LHCN-M2 (cell line): ENCODE results near the gene MAPK1. TPM values are rescaled to one million over a fixed set of nuclear protein-coding genes. Genes with fewer than 3 reads are reported as not detected.
"Not testable (repeated sequence)": the region's sequence is repeated elsewhere in the genome, so short reads cannot be mapped to it uniquely, and the experiment has no call there.

Experiments
- DNase-seq: peaks from one replicate; pipeline ENCODE4 v3.0.0-alpha.2; 2012; ENCODE audit warnings: low read depth
- total RNA-seq: library from RNA; depleted of rRNA; stranded (reverse); fragments of >200 nt; gene quantifications from 2 replicates; pipeline ENCODE4 v1.2.3, GENCODE V29; 2014

MAPK1 gene
- total RNA-seq, 1 experiment from 2014 or later: 92.5 TPM

- DNase-seq: no peak
Measured at GRCh38 chr22:21849489-21849888, 18.0 kb downstream of the MAPK1 start.

GRCh38 chr22:21848057-21848456 lies 19.4 kb downstream of the MAPK1 start:
- DNase-seq: not testable (repeated sequence)

DNA sequence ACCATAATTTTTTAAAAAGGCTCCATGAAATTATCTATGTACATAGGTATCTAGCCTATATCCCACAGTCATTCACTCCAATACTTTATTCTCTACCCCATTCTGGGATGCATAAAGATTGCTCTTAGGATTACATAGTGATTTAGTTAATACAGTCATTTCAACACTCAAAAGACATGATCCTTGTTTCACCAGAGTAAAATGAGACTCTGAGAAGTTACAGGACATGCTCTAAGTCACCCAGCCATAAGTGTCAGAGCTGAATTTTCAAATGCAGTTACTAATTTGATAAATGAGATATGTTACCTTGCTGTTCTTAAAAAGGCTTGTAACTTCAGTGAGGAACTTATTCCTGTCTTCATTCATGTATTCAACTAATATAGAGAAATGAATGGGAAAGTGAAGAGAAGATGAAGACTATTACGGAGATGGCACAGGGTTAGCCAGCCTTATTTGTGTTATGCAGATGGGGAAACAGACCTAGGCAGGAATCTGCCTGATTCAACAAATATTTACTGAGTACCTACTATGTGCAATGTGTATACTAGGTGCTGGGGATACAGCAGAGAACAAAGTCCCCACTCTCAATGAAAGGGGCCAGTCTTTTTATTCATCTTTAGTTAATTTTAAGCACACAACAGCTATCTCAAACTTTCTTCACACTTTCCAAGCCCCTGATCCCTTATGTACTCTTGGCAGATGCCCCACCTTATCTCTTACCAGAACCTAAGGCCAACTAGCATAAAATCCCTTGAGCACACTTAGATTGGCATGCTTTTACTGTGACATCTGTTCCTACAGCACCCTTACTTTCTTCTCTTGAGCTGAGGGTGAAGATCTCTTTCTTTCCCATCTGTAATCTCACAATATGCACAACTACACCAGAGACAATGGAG lies 21.6 kb downstream of the MAPK1 start:
- DNase-seq: no peak

DNA sequence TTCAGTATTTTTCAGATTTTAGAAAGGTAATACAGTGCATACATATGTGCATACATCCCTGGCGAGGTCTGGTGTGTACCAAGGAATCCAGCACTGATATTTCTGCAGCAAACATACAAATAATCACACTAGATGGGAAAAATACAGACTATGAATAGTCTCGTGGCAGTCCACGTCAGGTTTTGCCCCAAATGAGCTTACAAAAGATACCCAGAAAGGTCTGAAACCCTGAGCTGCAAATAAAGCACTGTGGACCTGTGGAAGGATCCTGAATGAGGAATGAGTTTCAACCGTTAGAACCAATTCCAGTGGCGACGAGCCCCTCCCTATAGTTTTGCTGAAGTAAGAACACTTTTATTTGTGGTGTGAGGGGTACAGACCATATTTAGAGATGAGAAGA lies 24.5 kb downstream of the MAPK1 start:
- DNase-seq: no peak

DNA sequence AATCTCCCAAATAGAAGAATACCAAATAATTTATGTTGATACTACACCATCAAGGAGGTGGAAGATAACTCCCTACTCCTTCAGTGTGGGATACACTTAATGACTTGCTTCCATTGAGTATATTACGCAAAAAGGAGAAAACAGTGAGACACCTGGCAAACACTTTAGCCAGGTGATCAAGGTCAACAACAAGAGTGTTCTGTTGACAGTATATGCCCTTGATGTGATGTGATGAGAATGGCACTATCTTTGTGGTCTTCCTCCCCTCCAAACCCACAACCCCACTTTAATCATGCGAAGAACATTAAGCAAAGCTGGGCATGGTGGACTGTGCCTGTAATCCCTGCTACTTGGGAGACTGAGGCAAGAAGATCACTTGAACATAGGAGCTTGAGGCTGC lies 26.0 kb downstream of the MAPK1 start:
- no peak for DNase-seq

GRCh38 chr22:21840236-21840823 lies 27.1 kb downstream of the MAPK1 start:
- DNase-seq: no peak

DNA sequence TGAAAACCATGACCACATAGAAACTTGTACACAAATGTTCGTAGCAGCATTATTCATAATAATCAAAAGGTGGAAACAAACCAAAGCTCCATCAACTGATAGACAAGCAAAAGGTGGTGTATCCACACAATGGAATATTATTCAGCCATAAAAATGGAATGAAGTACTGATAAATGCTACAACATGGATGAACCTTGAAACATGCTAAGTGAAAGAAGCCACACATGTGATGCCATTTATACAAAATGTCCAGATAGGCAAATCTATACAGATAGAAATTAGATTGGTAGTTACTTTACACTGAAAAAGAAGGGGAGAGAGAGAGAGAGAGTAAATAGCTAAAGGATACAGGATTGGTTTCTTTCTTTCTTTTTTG lies 27.7 kb downstream of the MAPK1 start:
- DNase-seq: no peak

DNA sequence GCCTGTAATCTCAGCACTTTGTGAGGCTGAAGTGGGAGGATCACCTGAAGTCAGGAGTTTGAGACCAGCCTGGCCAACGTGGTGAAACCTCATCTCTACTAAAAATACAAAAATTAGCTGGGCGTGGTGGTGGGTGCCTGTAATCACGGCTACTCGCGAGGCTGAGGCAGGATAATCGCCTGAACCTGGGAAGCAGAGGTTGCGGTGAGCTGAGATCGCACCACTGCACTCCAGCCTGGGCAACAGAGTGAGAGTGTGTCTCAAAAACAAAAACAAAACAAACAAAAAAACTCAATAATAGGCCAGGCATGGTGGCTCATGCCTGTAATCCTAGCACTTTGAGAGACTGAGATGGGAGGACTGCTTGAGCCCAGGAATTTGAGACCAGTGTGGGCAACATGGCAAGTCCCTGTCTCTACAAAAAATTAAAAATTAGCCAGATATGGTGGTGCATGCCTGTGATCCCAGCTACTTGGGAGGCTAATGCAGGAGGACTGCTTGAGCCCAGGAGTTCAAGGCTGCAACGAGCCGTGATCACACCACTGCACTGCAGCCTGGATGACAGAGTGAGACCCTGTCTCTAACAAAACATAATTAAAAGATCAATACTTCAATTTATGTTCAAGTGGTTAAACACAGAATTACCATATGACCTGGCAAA lies 28.2 kb downstream of the MAPK1 start:
- not testable (repeated sequence) for DNase-seq

DNA sequence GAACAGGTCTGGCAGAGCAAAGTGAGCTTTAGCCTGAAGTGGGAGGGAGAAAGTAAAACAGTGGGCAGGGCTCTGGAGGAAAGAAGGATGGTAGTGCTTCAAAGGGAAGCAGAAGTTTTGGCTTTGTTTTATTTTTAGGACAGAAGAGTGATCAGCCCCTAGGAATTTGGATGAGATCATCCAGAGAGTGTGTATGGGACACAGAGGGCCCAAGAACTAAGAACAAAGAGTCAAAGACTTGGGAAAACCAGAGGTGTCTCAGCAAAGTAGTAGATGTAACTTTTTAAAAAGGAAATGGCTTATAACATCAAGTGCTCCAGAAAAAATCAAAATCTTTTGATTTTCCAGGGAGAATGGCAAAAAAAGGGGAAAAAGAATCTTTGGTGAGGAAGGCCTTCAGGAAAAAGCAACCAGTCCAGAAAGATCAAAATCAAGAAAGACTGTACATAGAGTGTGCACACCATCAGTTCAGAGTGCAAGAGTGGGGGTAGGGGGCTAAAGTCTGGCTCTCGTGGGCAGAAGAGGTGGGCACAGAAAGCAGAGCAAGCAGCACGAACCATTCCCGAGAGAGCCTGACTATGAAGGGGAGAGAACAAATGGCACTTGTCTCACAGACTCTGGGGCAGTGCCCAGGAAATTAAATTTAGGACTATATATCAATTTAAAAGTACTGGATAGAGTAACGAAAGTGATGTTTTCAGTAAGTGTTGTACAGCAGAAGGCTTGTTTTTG lies 30.0 kb downstream of the MAPK1 start:
- peak; percentile 87 for DNase-seq

DNA sequence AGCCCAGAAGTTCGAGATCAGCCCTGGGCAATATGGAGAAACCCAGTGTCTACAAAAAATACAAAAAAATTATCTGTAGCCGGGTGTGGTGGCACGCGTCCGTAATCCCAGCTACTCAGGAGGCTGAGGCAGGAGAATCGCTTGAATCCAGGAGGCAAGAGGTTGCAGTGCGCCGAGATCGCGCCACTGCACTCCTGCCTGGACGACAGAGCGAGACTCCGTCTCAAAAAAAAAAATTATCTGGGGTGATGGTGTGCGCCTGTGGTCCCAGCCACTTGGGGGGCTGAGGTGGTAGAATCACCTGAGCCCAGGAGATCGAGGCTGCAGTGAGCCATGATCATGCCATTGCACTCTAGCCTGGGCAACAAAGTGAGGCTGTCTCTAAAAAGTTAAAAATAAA lies 31.0 kb downstream of the MAPK1 start:
- not testable (repeated sequence) for DNase-seq

- DNase-seq: no peak
Measured at GRCh38 chr22:21835378-21835777, 32.1 kb downstream of the MAPK1 start.

DNA sequence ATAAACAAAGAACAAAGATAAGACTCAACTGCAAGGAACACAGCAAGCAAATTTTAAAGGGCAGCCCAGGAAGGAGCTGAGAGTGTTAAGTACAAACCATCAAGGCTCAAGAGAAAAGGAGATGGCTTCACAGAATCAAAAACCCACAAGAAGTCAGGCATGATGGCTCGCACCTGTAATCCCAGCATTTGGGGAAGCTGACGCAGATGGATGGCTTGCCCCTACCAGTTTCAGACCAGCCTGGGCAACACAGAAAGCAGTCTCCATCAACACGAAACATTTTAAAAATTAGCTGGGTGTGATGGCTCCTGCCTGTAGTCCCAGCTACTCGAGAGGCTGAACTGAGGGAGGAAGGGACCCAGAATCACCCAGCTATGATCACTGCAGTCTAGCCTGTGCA lies 32.6 kb downstream of the MAPK1 start:
- DNase-seq: no peak

DNA sequence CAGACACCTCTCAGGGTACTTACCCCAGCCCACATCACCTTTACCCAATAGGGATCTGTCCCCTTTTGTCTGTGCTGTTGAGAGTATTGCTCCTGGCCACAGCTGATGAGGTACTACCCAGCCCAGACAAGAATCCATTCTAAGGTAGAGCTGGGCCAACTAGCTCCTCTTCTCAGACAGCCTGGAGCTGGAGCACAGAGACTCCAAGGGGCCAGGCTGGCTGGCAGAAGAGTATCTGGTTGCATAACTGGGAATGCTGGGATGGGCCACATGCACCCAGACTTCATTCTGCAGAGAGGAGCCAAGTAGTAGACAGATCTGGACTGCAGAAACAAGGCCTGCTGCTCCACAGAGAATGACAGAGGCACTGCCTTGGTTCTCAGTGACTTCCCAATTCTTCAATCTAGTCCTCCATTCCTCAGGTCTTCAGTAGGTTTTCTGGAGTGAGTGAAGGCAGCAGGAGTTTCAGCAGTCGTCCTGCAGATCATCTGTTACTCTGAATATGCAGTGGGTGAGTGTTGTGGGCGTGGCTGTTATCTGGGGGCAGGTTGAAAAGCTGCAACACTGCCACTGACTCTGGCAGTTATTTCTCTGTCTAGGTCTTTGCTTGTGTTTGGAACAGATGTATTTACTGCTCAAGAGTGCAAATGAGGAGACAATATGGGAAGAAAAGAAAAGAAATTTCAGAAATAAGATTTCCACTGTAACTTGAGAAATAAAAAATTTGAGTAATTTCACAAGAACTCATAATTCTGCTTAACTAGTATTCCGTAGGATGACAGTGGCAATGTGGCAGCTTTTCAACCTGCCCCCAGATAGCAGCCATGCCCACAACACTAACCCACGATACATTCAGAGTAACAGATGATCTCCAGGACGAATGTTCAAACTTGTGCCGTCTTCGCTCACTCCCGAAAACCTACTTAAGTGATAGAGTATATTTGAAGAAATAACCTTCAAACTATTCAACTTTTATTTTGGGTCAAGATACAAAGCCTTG lies 34.9 kb downstream of the MAPK1 start:
- DNase-seq: peak; percentile 66

- DNase-seq: no peak
Measured at GRCh38 chr22:21829523-21829922, 37.9 kb downstream of the MAPK1 start.

DNA sequence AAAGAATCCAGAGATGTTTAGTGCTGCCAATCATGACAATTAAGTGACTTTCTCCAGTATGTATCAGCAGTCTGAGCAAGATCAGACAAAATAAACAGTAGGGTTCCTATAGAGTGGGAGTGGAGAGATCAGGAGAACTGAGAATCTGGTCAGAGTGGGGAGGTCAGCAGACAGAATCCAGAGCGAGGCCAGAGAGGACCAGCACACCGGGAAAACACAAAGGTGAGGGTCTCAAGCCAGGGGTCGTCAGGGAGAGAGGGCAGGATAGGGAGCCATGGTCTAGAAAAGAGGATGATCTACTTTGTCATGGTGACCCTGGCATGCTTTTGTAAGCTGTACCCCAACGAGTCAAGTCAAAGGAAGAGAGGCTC lies 39.2 kb downstream of the MAPK1 start:
- no peak for DNase-seq

DNA sequence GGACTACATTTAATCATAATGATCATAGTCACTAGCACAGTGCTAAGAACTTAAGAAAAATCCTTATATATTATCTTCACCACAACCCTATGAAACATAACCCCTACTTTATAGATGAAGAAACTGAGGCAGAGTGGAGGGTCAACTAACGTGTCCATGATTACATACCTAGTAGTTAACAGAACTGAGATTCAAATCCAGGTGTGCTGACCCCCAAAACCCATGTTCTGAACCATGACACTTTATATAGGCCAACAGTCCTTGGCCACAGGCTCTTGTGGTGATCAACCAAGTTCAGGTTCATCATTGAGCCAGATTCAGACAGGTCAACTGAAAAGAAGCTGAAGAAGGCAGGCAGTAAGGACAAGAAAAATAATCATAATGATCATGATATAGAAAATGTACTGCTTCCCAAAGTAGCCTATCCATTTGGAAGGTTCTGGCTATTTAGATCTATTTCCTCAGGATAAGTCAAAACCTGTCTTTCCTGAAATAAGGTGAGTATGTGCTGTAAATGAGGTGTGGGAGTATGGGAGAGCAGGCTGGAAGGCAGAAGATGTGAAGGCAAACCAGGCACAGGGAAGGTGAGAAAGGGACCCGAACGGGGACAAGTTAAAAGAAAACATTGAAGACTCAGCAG lies 39.7 kb downstream of the MAPK1 start:
- DNase-seq: no peak

GRCh38 chr22:21826204-21826603 lies 41.2 kb downstream of the MAPK1 start:
- DNase-seq: no peak

GRCh38 chr22:21824962-21825361 lies 42.5 kb downstream of the MAPK1 start:
- DNase-seq: not testable (repeated sequence)

DNA sequence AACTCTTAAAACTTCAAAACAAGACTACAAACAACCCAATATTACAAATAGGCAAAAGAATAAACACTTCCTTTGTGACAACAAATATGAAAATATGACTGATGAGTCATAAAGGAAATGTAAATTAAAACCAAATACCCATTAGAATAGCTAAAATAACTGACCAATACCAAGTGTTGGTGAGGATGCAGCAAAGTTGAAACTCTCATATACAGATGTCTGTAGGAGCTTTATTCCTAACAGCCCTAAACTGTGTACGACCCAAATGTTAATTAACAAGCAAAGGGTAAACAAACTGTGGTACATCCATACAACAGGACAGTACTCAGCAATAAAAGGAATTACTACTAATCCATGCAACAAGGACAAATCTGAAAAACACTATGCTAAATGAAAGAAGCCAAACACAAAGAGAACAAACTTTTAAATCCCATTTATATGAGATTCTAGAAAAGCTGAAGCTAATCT lies 43.0 kb downstream of the MAPK1 start:
- no peak for DNase-seq
